Measurements from ENCODE around the gene HIPK2.

GRCh38 chr7:139807009-139807408 lies 29.2 kb upstream of the HIPK2 start:
- TF ChIP-seq CTCF (conservative IDR thresholded peaks at IDR 0.05) (no peak), EZH2 (IDR thresholded peaks at IDR 0.05; ENCODE audit: low read depth) (no peak)
